ENCODE data around the gene BHMT. TPM values are rescaled to one million over a fixed set of nuclear protein-coding genes. Genes with fewer than 3 reads are reported as not detected.

The BHMT gene
- total and polyA plus RNA-seq, 2 experiments from 2014 or later: 2.6 to 4.2 TPM

GRCh38 chr5:79140553-79140952 is 28.9 kb downstream of the BHMT start (continued):
- no peak for TF ChIP-seq ZNF331 (CRISPR knock-in tag; IDR thresholded peaks at IDR 0.05; ENCODE audit: low read depth)
- TF ChIP-seq ZNF114 (CRISPR knock-in tag; IDR thresholded peaks at IDR 0.05): no peak
- no peak for TF ChIP-seq CREB1 (CRISPR knock-in tag; IDR thresholded peaks at IDR 0.05; ENCODE audit: low read depth)
- no peak for TF ChIP-seq NANOG (IDR thresholded peaks at IDR 0.05; ENCODE audit: borderline replicate concordance)

GRCh38 chr5:79143684-79144379 is 32.2 kb downstream of the BHMT start:
- Mint-ChIP-seq H3K4me1 (peaks cover 21% of the 10 kb centered on the region), H3K36me3 (ENCODE audit: low read depth) (peaks cover 7% of the 10 kb centered on the region), H3K27ac (peak overlapping the region; percentile 45), H3K27me3 (ENCODE audit: insufficient read depth, low read depth, poor library complexity) (no peaks in the 10 kb centered on the region), H3K4me3 (no peak overlapping the region), H3K9me3 (peaks cover 12% of the 10 kb centered on the region)
- H2AFZ ChIP-seq: peak overlapping the region; percentile 90
- H4K20me1 ChIP-seq (replicated peaks; ENCODE audit: insufficient read depth): no peaks in the 10 kb centered on the region
- no peaks in the 10 kb centered on the region for H3K36me3 ChIP-seq (ENCODE audit: insufficient read depth)
- no peak overlapping the region for H3K27ac ChIP-seq (ENCODE audit: low read depth)
- H3F3A ChIP-seq (replicated peaks; ENCODE audit: low read depth): no peaks in the 10 kb centered on the region; the same call in 1 of the 2 replicates
- no peak overlapping the region for H3K4me2 ChIP-seq
- peaks cover 19% of the 10 kb centered on the region for H3K9me2 ChIP-seq (ENCODE audit: insufficient read depth)
- no peaks in the 10 kb centered on the region for H3K79me2 ChIP-seq (replicated peaks; ENCODE audit: insufficient read depth)
- no peak overlapping the region for H3K4me3 ChIP-seq
- H3K27me3 ChIP-seq (ENCODE audit: insufficient read depth): no peaks in the 10 kb centered on the region
- no peak for DNase-seq (ENCODE audit: low spot score)
- H3K4me1 ChIP-seq (ENCODE audit: insufficient read depth): peaks cover 18% of the 10 kb centered on the region
- no peak for ATAC-seq
- TF ChIP-seq POLR2AphosphoS5 (IDR thresholded peaks at IDR 0.05; ENCODE audit: low read depth): no peak
- no peak for TF ChIP-seq ZNF114 (CRISPR knock-in tag; IDR thresholded peaks at IDR 0.05)
- no peak for TF ChIP-seq EZH2phosphoT487 (IDR thresholded peaks at IDR 0.05; ENCODE audit: unreplicated experiment)
- no peak for TF ChIP-seq CREB1 (CRISPR knock-in tag; IDR thresholded peaks at IDR 0.05; ENCODE audit: low read depth)
- no peak for TF ChIP-seq ZNF462 (CRISPR knock-in tag; IDR thresholded peaks at IDR 0.05)

Measured in GM23338 (cell line).